Spleen (tissue), 7 donors: ENCODE measurements around the gene KDM4D.

Experiments
- CTCF ChIP-seq, 11 experiments: fragments of 200-600 bp in 7 of 11; fragments of 450-650 bp in 4 of 11; sonication (generic) in 4 of 11; IDR thresholded peaks in 8 of 11; conservative IDR thresholded peaks in 3 of 11; 1 replicate in 7 of 11; 2 replicates in 4 of 11; pipeline versions ENCODE4 v1.4.0 to v1.8.0; 2016 to 2021; ENCODE audit warnings: antibody characterized with exemption in 11 of 11, inconsistent platforms in 4 of 11, mild to moderate bottlenecking in 1 of 11
- POLR2A ChIP-seq, 3 donors: fragments of 450-650 bp; IDR thresholded peaks; one replicate each; pipeline ENCODE4 v1.5.1; 2017; ENCODE audit warnings: antibody characterized with exemption in 3 of 3, mild to moderate bottlenecking in 1 of 3
- POLR2AphosphoS5 ChIP-seq, 3 donors: sonication (generic); formaldehyde crosslinking; IDR thresholded peaks; one replicate each; pipeline ENCODE4 v1.5.1; 2017; ENCODE audit warnings: antibody characterized with exemption in 3 of 3
- donor health status: DM: no; HTN: no; CAD: no; lungs with moderate emphysema.
- donor health status: DM: no; HTN: no; CAD: no.
- donor health status: DM: no; HTN: no; CAD: no.

DNA sequence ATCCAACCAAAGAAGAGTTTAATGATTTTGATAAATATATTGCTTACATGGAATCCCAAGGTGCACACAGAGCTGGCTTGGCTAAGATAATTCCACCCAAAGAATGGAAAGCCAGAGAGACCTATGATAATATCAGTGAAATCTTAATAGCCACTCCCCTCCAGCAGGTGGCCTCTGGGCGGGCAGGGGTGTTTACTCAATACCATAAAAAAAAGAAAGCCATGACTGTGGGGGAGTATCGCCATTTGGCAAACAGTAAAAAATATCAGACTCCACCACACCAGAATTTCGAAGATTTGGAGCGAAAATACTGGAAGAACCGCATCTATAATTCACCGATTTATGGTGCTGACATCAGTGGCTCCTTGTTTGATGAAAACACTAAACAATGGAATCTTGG is 23.9 kb downstream of the KDM4D start:
- TF ChIP-seq POLR2A (IDR thresholded peaks at IDR 0.05) = no peak
- peak in 1 of 11 experiments; percentile 8 for TF ChIP-seq CTCF (IDR thresholded peaks at IDR 0.05 in 8 of 11, conservative IDR thresholded peaks at IDR 0.05 in 3 of 11)
- TF ChIP-seq POLR2AphosphoS5 (IDR thresholded peaks at IDR 0.05) = no peak
